Astrocyte of the spinal cord (primary cell): ENCODE results near the gene SLITRK2.

Experiments
- DNase-seq: peaks from one replicate; pipeline ENCODE4 v3.0.0; 2011; ENCODE audit warnings: low read depth, low spot score
- H3K4me3 ChIP-seq: 2 replicates; pipeline ENCODE4 v1.5.1; 2011; ENCODE audit warnings: low read depth, mild to moderate bottlenecking, low read length, moderate library complexity
- in situ Hi-C: cut with HindIII; loops from 2 replicates; pipeline ENCODE4 v1.10.0; 2017; ENCODE audit warnings: low sequenced_read_pairs
- TF ChIP-seq, protein P1 (sequence below): IDR thresholded peaks from 2 replicates; pipeline ENCODE4 v1.5.1; 2012; ENCODE audit warnings: low read depth, mild to moderate bottlenecking, low read length, inconsistent platforms

SLITRK2 gene

DNA sequence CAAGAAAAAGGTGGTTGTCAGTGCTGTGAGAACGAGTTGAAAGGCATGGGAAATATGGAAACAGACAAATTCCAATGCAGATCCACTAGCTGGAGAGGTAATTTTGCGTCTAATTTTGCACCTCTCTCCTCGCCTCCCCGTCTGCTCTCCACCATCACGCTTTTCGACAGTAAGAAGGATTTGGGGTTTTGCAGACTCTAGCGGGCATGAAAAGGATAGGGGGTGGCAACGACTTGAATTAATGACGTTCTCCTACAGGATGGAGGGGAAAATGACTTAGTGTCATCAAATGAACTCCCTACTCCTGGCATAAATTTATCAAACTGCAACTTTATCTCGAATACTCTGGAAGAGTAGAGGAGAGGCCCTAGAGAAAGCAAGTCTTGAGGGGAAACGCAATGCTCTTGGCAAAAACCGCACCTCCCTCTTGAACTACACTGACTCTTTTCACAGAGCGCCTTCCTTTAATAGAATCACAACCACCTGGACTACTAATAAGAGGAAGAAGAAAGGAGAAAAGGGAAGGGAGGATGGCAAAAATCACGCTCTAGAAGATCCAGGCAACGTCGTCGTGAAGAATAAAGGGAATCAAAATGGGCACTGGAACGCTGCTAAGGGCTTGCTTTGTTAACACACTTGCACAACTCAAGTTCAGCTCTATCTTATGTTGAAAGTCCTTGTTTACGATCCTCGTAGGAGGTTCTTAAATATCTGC is 871 bp upstream of the SLITRK2 start:
- in situ Hi-C loops, result no loop called here
- no peak for DNase-seq
- H3K4me3 ChIP-seq, result peak overlapping the region; percentile 33
- TF ChIP-seq, protein P1, sequence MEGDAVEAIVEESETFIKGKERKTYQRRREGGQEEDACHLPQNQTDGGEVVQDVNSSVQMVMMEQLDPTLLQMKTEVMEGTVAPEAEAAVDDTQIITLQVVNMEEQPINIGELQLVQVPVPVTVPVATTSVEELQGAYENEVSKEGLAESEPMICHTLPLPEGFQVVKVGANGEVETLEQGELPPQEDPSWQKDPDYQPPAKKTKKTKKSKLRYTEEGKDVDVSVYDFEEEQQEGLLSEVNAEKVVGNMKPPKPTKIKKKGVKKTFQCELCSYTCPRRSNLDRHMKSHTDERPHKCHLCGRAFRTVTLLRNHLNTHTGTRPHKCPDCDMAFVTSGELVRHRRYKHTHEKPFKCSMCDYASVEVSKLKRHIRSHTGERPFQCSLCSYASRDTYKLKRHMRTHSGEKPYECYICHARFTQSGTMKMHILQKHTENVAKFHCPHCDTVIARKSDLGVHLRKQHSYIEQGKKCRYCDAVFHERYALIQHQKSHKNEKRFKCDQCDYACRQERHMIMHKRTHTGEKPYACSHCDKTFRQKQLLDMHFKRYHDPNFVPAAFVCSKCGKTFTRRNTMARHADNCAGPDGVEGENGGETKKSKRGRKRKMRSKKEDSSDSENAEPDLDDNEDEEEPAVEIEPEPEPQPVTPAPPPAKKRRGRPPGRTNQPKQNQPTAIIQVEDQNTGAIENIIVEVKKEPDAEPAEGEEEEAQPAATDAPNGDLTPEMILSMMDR, result no peak

DNA sequence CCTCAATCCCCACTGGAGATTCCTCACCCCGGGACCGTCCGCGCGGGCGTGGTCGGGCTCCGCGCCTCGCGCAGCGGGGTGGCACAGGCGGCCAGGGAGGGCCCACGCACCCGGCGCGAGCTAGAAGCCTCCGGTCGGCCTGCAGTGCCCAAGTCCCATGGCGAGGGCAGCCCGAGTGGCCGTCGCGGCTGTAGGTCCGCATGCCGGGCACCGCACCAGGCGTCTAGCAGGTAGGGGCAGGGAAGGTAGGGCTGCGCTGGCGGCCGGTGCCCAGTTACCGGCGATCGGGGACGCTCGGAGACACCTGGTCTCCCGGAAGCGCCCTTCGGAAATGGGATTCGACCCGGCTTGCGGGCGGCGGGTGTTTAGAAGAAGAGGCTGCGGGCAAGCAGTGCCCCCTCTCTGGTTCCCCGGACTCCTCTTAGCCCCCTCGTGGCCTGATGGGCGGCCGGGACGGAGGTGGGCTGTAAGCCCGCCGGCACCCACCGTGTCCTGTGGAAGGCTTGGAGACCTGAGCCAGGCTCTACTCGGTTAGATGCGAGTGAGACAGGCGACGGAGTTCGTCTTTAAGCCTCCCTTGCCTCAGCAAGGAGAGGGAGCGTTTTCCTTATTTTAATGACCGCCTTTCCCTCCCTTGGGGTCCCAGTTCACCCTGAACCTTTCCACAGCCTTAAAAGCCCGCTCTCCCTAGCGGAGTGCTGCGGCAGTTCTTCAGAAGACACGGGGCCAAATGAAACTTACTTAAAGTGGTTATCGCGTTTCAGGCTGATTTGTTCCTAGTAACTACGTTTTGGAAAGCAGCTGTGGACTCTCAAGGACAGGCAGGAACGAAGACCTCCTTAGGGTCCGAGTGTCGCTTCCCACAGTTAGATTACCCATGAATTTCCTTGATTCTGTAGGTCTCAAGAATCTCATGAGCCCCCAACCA is 821 bp downstream of the SLITRK2 start:
- in situ Hi-C loops, result no loop called here
- DNase-seq, result no peak
- TF ChIP-seq, protein P1, result no peak
- H3K4me3 ChIP-seq, result peak overlapping the region; percentile 33

GRCh38 chrX:145820825-145821224 is 3.2 kb downstream of the SLITRK2 start:
- DNase-seq, result no peak
- TF ChIP-seq, protein P1, result no peak
- no peak overlapping the region for H3K4me3 ChIP-seq
- in situ Hi-C loops, result no loop called here

GRCh38 chrX:145821291-145821897 is 3.8 kb downstream of the SLITRK2 start:
- peak; percentile 14 for DNase-seq
- peak overlapping the region; percentile 18 for H3K4me3 ChIP-seq
- TF ChIP-seq, protein P1, result no peak
- in situ Hi-C loops, result no loop called here

DNA sequence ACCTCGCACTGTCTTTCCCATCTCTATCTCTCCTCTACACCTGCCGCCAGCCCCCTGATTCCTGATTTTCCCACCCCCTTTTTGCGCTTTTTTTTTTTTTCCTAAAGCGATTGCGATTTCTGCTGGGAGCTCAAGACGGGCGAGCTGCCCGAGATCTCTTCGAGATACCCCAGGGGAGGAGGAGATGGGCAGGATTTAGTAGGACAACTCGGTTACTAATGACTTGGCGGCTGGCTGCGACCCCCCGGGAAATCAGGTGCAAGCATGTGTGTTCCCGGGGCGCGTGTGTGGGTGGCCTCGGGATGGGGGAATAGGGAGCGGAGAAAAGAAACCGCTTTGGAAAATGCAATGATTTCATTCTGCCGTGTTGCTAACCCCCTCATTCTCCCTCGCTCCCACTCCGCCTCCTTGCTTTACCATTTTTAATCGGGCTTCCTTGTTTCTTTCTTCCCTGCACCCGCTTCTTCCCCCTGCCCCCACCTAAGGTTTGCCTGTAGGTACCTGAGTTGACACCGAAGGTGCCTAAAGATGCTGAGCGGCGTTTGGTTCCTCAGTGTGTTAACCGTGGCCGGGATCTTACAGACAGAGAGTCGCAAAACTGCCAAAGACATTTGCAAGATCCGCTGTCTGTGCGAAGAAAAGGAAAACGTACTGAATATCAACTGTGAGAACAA is 4.4 kb downstream of the SLITRK2 start:
- in situ Hi-C loops, result no loop called here
- H3K4me3 ChIP-seq, result peak overlapping the region; percentile 3
- TF ChIP-seq, protein P1, result no peak
- DNase-seq, result no peak

DNA sequence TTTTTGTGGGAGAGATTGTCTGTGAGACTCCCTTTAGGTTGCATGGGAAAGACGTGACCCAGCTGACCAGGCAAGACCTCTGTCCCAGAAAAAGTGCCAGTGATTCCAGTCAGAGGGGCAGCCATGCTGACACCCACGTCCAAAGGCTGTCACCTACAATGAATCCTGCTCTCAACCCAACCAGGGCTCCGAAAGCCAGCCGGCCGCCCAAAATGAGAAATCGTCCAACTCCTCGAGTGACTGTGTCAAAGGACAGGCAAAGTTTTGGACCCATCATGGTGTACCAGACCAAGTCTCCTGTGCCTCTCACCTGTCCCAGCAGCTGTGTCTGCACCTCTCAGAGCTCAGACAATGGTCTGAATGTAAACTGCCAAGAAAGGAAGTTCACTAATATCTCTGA is 5.5 kb downstream of the SLITRK2 start:
- in situ Hi-C loops, result no loop called here
- no peak overlapping the region for H3K4me3 ChIP-seq
- no peak for DNase-seq
- TF ChIP-seq, protein P1, result no peak
